ENCODE results near the gene MOV10.
"Not testable (repeated sequence)": the region's sequence is repeated elsewhere in the genome, so short reads cannot be mapped to it uniquely, and the experiment has no call there.

The MOV10 gene

DNA sequence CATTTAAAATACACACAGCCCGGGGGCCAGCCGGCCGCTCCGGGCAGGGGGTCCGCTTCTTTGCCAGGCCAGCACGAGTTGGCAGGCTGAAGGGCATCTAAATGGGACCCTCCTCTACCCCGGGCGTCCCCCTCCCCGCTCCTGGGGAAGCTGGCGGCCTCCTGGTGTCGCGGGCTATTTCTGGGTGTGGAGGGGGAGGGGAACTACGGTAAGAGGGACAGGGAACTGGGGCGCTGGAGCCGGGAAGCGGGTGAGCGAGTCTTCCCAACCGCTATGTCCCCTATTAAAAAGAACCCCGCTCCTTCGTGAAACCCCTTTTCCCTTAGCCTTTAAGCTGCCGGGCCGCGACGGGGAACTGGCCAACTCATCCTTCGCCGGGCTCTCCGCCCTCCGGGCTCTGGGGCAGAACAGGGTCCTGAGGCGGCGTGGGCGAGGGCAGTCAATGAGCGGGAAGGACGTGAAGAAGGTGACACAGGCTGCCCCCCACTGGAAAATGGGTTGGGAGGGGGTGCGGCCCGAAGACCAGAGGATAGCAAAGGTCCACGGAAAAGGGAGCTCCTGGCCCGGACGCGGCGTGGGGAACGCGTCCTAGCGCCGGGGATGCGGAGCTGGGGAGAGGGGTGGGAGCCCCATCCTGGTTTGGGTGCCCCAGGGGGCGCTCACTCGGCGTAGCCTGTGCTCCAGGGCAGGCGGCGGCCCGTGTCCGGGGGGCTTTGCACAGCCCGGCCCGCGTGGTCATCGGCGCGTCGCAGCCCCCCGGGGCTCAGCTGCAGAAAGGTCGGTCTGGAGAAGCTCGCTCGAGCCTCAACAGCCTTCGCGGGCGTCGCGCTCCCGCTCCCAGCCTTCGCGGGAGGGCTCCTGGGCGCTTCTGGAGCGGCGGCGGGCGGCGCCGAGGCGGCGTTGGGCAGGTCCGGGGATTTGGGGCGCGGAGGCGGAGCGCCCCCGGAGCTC is 40.1 kb downstream of the MOV10 start:
- no peak for DNase-seq

DNA sequence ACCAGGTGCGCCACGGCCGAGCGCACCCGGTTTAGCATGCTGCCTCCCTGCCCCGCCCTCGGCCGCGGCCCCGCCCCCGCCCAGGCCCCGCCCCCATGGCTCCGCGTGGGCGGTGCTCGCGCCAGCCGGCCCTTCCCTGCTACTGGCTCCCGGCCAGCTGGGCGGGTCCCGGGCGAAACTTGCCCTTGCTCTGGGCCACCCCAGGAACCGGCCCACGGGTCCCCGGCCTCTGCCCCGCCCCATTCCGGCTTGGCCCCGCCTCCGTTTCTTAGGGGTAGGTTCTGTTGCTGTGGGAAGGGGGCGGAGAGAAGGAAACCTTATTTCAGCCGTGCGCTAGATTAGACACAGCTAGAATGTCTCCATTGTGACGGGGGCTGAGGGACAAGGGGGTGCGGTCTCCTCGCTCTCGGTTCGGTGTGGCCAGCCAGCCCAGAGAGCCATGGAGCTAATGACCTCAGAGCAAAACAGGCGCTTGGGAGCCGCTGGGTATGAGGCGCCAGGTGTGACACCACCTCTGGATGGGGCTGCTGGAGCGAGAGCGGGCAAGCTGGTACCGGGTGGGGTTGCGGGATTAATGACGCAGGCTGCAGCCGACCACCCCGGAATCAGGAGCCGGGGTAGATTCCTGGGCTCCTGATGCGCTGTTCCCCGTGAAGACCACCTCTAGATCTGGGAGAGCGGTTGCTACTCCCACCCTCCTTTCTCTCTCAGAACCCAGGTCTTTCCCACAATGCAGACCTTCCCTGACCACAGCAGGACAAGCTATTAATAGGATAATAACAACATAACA is 41.0 kb downstream of the MOV10 start, which contains the start of gene PPM1J:
TSS of gene PPM1J (minus strand) at position 69 of the 790 bp plus-strand sequence. CDS start at position 38, 31 bp downstream.
- peak; percentile 88 for DNase-seq

DNA sequence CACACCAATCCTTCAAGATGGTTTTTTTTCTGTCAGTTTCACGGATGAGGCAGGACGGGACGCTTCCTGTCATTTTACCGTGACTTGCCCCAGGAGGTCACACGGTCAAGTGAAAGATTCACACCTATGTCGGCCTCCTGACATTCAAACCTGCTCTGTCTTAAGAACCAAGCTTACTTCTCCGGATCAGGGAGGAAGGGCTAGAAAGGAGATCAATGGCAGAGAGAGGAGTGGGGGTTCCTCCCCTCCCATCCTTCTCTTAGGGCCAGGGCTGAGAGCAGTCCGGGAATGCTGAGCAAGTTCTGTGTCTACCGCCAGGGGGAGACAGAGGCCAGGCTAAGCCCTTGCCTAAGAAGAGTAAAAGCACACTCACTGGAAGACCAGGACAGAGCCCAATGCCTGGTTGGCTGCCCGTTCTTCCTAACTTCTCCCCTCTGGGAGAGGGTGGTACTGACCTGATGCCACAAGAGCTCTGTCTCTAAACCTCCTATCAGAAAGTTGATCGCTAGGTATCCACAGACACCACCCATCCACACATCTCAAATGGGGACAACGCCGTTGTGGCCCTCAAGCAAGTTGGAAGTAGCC is 41.8 kb downstream of the MOV10 start:
- peak; percentile 81 for DNase-seq

DNA sequence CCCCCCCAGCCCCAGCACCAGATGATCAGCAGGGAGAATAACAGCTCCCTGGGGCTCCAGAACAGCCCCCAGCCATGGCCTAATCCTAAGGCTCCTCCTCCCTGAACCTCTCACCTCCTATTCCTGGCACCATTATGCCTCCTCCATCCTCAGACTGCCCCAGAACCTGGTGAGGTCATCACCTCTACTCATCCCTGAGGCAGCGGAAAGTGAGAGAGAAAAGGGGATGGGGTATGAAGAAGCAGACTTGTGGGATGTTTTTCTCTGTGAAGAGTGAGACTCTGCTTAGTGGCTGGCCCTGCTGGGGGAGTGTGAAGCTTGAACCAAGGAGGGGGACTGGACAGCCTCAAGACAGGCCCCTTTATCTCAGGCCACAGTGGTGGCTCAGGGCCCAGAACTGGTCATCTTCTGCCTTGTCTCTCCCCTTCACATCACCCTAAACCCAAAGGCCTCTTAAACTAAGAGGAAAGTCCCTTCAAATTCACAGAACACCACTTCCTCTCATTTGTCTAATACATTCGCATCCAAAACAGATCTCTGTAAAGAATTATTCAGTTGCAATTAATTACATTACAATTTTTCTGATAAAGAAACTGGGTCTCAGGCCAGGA is 42.9 kb downstream of the MOV10 start:
- no peak for DNase-seq

DNA sequence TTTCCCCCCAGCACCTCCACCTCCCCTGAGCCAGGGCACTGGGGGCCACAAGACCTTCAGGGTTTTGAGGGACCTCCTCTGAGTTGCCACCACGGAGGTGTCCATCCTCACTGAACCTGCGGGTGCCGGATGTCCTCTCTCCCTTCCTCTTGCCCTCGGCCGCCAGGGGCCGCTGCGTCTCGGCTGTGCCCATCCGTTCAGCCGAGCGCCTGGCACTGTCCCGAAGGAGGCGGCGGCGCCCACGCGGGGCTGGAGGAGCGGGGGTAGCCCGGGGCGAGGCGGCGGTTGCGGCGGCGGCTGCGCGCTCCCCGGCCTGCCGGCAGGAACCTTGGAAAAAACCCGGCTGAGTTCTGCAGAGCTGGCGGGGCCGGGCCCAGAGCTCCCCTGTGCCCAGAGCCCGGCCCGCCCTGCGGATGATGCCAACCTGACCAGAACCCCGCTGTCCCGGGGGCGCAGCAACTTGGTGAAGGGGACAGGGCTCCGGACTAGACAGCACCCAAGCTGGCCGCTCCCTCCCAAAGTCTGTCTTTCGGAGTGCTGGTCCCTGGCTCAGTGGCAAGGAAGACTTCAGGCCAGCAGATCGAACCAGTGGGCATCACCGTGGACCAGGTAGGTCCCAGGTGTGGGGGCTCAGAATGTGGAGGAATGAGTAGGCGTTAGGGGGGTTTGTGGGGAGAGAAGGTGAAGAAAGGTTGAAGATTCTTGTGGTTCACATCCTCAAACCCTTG is 44.4 kb downstream of the MOV10 start:
- DNase-seq = peak; percentile 63

DNA sequence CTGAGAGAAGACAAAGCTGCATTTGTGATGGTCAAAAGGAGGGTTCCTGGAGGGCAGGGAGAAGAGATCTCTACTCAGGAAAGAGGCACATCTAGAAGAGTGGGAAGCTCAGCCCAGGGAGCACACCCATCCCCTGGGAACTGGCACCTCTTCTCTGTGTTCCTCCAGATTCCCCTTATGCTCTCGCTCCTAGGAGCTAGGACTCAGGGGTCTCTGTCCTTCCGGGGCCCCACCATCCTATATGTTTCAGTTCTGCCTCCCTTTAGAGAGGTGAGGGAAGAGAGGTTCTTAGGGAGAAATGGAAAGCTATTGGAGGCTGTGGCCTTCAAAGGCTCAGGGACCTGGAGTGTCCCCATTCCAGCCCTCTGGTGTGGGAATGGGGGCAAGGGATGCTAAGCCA is 45.2 kb downstream of the MOV10 start:
- no peak for DNase-seq

DNA sequence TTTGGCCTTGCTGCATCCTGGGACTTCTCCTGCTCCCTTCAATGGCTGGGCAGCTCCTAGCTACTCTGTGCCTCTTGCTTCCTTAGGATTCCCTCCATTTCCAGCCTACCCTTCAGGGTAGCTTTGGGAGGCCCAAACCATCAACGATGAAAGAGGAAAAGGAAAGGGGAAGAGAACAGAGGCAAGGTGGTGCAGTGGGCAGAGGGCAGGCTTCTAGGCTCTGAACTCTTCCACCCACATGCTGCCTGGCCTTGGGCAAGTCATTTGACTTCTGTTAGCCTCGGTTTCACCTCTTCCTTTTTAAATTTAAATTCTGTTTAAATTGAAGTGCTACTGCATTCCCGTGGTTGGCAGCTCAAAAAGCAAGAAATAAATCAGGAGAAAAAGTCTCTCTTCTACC is 46.3 kb downstream of the MOV10 start:
- DNase-seq = no peak

DNA sequence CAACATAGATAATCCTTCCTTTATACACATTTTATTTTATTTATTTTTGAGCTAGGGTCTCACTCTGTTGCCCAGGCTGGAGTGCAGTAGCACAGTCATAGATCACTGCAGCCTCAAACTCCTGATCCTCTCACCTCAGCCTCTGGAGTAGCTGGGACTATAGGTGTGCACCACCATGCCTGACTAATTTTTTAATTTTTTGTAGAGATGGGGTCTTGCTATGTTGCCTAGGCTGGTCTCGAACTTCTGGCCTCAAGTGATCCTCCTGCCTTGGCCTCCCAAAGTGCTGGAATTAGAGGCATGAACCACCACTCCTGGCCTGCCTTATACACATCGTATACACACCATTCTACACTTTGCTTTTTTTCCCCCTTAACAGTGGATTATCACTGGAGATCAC is 46.8 kb downstream of the MOV10 start:
- not testable (repeated sequence) for DNase-seq

DNA sequence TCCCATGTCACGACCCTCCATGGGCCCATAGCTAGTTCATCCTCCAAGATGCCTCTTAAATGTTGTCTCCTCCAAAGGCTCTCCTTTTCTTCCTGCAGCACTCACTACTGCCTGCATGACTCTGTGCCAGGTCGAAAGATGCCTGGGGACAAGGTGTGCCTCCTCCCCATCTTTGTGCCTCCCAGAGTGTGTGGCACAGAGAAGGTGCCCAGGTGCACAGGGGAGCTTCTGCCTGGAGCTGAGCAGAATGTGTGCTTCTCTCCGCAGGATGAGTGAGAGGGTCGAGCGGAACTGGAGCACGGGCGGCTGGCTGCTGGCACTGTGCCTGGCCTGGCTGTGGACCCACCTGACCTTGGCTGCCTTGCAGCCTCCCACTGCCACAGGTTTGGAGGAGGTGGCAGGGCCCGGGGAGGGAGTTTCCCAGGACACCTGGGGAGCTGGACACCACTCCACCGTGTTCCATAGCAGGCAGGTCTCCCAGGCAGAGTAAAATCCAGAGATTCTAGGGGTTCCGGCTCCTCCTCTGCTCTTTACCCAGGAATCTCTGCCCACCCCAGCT is 47.6 kb downstream of the MOV10 start:
- DNase-seq = no peak

DNA sequence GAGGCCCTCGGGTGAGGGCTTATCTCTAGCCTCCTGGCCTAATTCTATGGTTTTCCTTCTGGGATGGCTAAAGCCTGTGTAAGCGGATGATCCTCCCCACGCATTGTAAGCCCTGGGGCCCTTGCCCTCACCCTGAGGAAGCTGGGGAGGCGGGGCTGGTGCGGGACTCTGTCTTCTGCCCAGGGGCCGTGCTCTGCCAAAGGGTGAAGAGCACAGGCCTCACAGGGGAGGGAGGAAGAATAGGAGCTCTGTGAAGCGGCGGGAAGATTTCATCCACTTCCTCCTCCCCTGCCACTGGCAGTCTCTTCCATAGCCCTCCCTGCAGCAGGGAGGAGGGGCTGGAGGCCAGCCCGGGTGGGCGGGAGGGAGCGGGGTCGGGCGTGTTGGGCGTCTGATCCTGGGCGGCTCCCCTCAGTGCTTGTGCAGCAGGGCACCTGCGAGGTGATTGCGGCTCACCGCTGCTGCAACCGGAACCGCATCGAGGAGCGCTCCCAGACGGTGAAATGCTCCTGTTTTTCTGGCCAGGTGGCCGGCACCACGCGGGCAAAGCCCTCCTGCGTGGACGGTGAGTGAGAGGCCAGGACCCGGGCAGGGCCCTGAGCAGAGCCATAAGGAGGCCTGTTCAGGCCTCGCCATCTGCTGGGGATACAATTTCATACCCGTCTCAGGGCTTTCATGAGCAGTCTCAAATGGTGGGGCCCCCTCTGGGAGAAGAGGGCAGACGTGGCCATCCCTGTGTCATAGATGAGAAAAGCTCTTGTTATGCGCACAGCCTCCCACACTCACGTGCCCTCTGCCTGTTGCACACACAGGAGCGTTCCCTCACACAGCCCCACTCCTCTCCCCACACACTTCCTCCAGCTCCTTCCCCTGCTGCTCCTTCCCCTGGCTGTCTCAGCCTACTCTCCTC is 48.4 kb downstream of the MOV10 start:
- no peak for DNase-seq

DNA sequence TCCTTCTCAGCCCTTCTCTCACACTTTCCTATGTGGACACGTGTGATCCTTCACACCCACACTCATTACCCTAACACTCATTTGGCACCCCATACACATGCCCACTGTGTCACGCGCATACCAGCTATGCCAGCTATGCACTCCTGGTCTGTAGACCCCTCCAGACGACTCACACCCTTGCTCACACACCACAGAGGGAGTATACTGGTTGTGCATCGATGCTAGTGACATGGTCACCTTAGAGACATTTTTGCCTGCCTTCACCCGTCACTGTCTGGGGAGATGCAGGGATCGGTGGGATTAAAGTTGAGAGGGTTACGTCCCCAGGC is 49.0 kb downstream of the MOV10 start:
- DNase-seq = no peak

DNA sequence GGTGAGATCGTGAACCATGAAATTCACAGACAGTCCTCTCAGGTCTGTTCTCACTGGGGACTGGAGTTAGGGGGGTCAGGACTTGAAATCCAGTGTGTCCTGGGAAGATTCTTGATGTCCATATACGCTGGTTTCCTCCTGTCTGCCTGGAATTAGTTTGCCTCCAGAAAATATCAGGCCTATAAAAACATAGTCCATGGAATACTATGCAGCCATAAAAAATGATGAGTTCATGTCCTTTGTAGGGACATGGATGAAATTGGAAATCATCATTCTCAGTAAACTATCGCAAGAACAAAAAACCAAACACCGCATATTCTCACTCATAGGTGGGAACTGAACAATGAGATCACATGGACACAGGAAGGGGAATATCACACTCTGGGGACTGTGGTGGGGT is 49.8 kb downstream of the MOV10 start:
- DNase-seq = not testable (repeated sequence)

DNA sequence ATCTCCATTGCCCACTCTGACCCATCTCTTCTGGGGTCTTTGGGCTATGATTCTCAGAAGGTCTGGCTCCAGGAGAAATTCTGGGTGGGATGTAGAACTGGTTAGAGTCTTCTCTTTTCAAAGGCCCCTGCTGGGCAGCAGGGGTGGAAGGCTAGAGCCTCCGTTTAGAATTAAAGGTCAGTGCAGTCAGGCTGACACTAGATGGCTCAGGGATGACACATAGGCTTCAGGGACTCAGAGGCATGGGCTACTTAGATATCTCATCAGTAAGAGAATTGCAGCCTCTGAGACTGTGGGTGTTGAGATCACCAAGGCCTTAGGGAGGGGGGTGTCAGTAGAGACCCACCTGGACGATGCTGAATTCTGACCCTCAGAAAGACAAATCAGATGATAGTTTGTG is 53.3 kb downstream of the MOV10 start:
- DNase-seq = peak; percentile 71

DNA sequence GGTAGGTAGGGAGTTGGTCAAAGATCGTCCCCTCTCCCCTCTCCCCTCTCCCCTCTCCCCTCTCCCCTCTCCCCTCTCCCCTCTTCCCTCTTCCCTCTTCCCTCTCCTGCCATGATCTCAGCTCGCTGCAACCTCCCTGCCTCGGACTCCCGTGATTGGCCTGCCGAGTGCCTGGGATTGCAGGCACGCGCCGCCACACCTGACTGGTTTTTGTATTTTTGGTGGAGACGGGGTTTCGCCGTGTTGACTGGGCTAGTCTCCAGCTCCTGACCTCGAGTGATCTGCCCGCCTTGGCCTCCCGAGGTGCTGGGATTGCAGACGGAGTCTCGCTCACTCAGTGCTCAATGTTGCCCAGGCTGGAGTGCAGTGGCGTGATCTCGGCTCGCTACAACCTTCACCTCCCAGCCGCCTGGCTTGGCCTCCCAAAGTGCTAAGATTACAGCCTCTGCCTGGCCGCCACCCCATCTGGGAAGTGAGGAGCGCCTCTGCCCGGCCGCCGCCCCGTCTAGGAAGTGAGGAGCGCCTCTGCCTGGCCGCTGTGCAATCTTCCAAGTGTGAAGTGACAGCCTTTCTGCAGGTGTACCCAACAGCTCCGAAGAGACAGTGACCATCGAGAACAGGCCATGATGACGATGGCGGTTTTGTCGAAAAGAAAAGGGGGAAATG is 54.0 kb downstream of the MOV10 start:
- DNase-seq = not testable (repeated sequence)

DNA sequence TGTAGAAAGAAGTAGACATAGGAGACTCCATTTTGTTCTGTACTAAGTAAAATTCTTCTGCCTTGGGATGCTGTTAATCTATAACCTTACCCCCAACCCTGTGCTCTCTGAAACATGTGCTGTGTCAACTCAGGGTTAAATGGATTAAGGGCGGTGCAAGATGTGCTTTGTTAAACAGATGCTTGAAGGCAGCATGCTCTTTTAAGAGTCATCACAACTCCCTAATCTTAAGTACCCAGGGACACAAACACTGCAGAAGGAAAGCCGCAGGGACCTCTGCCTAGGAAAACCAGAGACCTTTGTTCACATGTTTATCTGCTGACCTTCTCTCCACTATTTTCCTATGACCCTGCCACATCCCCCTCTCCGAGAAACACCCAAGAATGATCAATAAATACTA is 54.6 kb downstream of the MOV10 start:
- not testable (repeated sequence) for DNase-seq

DNA sequence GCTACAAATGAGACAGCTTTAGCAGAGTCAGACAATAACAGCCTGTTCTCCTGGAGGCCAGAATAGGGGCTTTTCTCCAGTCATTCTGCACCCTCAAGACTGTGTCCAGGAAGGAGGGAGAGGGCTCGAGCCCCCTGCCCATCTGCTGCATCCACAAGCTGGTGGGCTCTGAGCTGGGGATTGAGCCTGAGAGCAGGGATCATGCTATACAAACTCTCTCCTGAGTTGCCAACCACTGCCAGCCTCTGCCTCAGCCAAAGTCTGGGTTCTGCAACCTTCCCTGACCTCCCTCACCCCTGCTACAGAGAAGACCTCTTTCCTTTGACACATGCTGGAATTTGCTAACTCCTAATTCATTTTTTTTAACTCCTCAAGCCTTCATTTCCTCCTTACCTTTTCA is 55.5 kb downstream of the MOV10 start:
- no peak for DNase-seq

DNA sequence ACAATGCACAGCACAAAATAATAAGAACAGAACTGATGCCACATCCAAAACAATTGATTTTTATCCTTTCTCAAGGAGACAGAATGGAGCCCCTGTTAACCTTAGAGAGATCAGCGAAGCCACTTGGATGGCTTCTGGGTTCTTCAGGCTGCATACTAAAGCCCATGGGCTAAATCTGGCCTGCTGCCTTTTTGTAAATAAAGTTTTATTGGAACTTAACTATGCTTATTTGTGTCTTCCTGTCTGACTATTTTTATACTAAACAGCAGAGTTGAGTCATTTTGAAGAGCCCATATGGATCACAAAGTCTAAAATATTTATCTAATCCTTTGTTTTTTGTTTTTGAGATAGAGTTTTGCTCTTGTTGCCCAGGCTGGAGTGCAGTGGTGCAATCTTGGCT is 57.0 kb downstream of the MOV10 start:
- DNase-seq = peak; percentile 60

DNA sequence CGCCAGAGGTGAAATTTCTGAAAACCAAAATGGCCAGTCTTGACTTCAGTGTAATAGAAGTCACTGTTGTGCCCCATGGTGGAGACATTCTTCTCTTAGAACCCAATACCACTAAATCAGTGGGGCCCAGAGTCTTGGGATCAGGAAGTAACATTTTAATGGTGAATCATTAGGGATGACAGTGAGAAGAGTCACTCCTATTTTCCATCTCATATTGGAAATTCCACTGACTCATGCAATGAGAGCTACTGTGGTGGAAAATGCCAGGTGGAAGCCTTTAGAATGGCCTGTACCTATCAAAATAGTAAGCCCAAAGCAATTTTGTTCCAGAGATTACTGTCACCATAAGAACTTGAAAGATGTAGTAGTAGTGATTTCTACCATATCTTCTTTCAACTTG is 61.3 kb downstream of the MOV10 start:
- peak; percentile 98 for DNase-seq

DNA sequence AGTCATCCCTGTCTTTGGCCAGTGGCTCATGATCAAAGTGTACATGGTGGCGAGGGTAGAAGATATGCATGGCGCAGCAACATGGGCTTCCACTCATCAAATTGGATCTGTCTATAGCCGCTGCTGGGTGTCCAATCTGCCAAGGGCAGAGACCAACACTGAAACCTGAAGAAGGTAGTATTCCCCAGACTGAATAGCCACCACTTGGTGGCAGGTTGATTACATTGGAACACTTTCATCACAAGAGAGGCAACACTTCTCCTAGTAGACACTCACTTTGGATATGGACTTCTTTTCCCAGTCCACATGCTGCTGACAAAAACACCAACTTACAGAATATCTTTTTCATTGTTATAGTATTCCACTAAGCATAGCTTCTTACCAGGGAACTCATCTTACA is 63.1 kb downstream of the MOV10 start:
- no peak for DNase-seq
